A673 (cell line): ENCODE measurements around the gene ORM2. TPM values are rescaled to one million over a fixed set of nuclear protein-coding genes. Genes with fewer than 3 reads are reported as not detected.

Source experiments
- BruUV-seq: library from RNA; stranded (reverse); fragments of 400-500 nt; replicated peaks from 2 replicates; lab custom pipeline; 2021; lab: Mats Ljungman, UMichigan
- CTCF ChIA-PET: fragments of 300-600 bp; sonication (Branson Sonifier 250); formaldehyde crosslinking; loops from one replicate; lab custom pipeline; 2022; ENCODE audit warnings: antibody characterized with exemption; lab: Charles Lee
- POLR2A ChIA-PET: fragments of 300-600 bp; sonication (Branson Sonifier 250); formaldehyde crosslinking; loops from one replicate; lab custom pipeline; 2022; ENCODE audit warnings: antibody characterized with exemption; ENCODE audit not compliant: low non-redundant PET; lab: Charles Lee
- DNase-seq: peaks from one replicate; pipeline ENCODE4 v3.0.0-alpha.2; 2015; ENCODE audit warnings: low spot score
- H3K27ac ChIP-seq: fragments of 200-600 bp; sonication (generic); 2 replicates; pipeline ENCODE4 v1.5.1; 2016; ENCODE audit warnings: mixed run types, low read depth, mild to moderate bottlenecking, mixed read lengths, antibody characterized with exemption, low read length; ENCODE audit not compliant: poor library complexity, severe bottlenecking
- H3K27me3 ChIP-seq: fragments of 200-600 bp; sonication (generic); replicated peaks from 2 replicates; pipeline ENCODE4 v1.6.1; 2017; ENCODE audit warnings: mixed run types, low read depth, mild to moderate bottlenecking, mixed read lengths, antibody characterized with exemption, low read length; ENCODE audit not compliant: insufficient read depth, poor library complexity
- H3K36me3 ChIP-seq: fragments of 200-600 bp; sonication (generic); 2 replicates; pipeline ENCODE4 v1.6.1; 2016; ENCODE audit warnings: mixed run types, mild to moderate bottlenecking, mixed read lengths, antibody characterized with exemption, low read length; ENCODE audit not compliant: insufficient read depth, poor library complexity, severe bottlenecking
- H3K4me1 ChIP-seq: fragments of 200-600 bp; sonication (generic); 2 replicates; pipeline ENCODE4 v1.6.1; 2017; ENCODE audit warnings: mixed run types, mild to moderate bottlenecking, mixed read lengths, antibody characterized with exemption, low read length; ENCODE audit not compliant: insufficient read depth, poor library complexity, severe bottlenecking
- H3K4me3 ChIP-seq: fragments of 200-600 bp; sonication (generic); 2 replicates; pipeline ENCODE4 v1.5.1; 2016; ENCODE audit warnings: low read depth, mixed run types, mild to moderate bottlenecking, mixed read lengths, low read length; ENCODE audit not compliant: poor library complexity, severe bottlenecking
- H3K9me3 ChIP-seq: fragments of 200-600 bp; sonication (generic); 2 replicates; pipeline ENCODE4 v1.6.1; 2016; ENCODE audit warnings: mixed run types, low read depth, mild to moderate bottlenecking, mixed read lengths, antibody characterized with exemption, low read length; ENCODE audit not compliant: poor library complexity, severe bottlenecking
- EZH2 ChIP-seq: fragments of 200-600 bp; sonication (generic); IDR thresholded peaks from 2 replicates; pipeline ENCODE4 v1.6.1; 2017; ENCODE audit warnings: borderline replicate concordance, low read depth, mild to moderate bottlenecking, mixed read lengths, antibody characterized with exemption, low read length; ENCODE audit not compliant: poor library complexity, severe bottlenecking
- intact Hi-C: fragments of 100-400 bp; cut with micrococcal nuclease; formaldehyde crosslinking; loops from one replicate; pipeline ENCODE4 v1.10.0; 2022; ENCODE audit not compliant: unreplicated experiment
- total RNA-seq: library from RNA; stranded (reverse); gene quantifications from 2 replicates; pipeline ENCODE4 v1.2.3, GENCODE V29; 2021
- TF ChIP-seq, protein P1 (sequence below): fragments of 300-800, 200-600 bp; sonication (generic); conservative IDR thresholded peaks from 2 replicates; pipeline ENCODE4 v1.5.1; 2017; ENCODE audit warnings: low read depth, mild to moderate bottlenecking, antibody characterized with exemption, low read length, moderate library complexity, mixed read lengths

ORM2 gene
- total RNA-seq, 1 experiment from 2014 or later: not detected

DNA sequence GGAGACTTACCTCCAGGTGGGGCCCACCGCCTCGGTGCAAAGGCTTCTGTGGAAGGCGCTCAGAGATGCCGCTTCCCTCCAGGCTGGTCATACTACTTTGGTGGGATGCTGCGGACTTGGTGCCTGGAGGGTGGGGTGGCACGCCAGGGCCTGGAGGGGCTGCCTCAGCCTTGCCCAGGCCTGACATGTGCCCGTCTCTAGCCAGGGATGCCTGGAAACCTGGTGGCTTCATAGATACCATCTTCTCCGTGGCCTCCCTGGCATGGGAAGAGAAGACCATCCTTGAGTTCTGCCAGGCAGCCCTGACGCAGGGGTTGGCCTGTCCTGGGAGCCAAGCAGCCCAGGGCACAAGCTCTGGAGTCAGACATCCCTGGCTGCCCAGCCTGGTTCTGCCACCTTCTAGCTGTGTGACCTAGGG is 28.3 kb downstream of the ORM2 start:
- Histone ChIP-seq H3K9me3 (no peaks in the 10 kb centered on the region), H3K4me3 (no peak overlapping the region), H3K36me3 (peaks cover 63% of the 10 kb centered on the region), H3K27ac (no peak overlapping the region), H3K27me3 (no peaks in the 10 kb centered on the region), H3K4me1 (no peaks in the 10 kb centered on the region)
- ChIA-PET POLR2A (no interaction called here), CTCF (no interaction called here)
- DNase-seq: no peak
- intact Hi-C loops: no loop called here
- no TSS peak for BruUV-seq
- TF ChIP-seq, protein P1, sequence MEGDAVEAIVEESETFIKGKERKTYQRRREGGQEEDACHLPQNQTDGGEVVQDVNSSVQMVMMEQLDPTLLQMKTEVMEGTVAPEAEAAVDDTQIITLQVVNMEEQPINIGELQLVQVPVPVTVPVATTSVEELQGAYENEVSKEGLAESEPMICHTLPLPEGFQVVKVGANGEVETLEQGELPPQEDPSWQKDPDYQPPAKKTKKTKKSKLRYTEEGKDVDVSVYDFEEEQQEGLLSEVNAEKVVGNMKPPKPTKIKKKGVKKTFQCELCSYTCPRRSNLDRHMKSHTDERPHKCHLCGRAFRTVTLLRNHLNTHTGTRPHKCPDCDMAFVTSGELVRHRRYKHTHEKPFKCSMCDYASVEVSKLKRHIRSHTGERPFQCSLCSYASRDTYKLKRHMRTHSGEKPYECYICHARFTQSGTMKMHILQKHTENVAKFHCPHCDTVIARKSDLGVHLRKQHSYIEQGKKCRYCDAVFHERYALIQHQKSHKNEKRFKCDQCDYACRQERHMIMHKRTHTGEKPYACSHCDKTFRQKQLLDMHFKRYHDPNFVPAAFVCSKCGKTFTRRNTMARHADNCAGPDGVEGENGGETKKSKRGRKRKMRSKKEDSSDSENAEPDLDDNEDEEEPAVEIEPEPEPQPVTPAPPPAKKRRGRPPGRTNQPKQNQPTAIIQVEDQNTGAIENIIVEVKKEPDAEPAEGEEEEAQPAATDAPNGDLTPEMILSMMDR: no peak

DNA sequence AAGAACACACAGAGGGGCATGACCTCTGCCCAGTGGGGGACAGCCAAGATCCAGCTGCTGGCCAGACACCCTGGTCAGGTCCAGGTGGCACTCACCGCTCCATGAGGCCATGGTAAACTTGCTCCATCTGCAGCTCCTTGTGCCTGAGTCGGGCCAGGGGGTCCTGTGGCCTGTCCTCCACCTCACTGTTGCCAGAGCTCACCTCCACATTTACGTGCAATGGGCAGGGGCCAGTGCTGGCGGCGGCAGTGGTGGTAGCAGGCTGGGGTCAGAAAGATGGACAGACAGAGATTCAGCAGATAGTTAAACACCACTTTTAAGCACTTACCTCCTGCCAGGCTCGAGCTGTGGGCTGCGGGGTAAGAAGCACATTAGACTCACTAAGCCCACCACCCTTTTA is 30.1 kb downstream of the ORM2 start:
- Histone ChIP-seq H3K4me3 (no peak overlapping the region), H3K36me3 (peaks cover 64% of the 10 kb centered on the region), H3K27ac (no peak overlapping the region), H3K9me3 (no peaks in the 10 kb centered on the region), H3K4me1 (no peaks in the 10 kb centered on the region), H3K27me3 (no peaks in the 10 kb centered on the region)
- intact Hi-C loops: no loop called here
- CTCF ChIA-PET: no interaction called here
- POLR2A ChIA-PET: no interaction called here
- no peak for TF ChIP-seq EZH2
- TF ChIP-seq, protein P1: no peak
- BruUV-seq: no TSS peak
- DNase-seq: no peak

DNA sequence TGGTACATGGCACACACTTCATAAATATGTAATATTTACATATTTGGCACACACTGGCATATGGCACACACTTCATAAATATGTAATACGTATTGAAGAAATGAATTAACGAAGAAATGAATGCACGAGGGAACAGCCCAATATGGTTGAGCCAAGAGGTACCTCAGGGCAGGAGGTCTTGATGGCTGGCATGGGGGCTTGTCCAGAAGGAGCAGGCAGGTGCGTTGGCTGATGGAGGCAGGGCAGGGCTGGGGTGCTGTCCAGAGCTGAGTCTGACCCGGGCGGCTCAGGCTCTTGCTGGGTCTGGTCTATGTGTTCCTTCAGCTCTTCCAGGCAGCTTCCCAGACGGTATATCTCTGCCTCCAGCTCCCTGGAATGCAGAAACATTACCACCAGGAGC is 31.9 kb downstream of the ORM2 start:
- TF ChIP-seq, protein P1: no peak
- no peak for TF ChIP-seq EZH2
- DNase-seq: no peak
- intact Hi-C loops: no loop called here
- no peak overlapping the region for H3K4me3 ChIP-seq
- no peaks in the 10 kb centered on the region for H3K27me3 ChIP-seq
- H3K36me3 ChIP-seq: peaks cover 62% of the 10 kb centered on the region
- no peaks in the 10 kb centered on the region for H3K4me1 ChIP-seq
- no peaks in the 10 kb centered on the region for H3K9me3 ChIP-seq
- ChIA-PET POLR2A (no interaction called here), CTCF (no interaction called here)
- H3K27ac ChIP-seq: no peak overlapping the region
- no TSS peak for BruUV-seq
